Measurements from ENCODE around the gene C1QTNF1. TPM values are rescaled to one million over a fixed set of nuclear protein-coding genes. Genes with fewer than 3 reads are reported as not detected.

C1QTNF1 gene
- total RNA-seq, 2 donors from 2014 or later: 14.6 to 16.7 TPM

- DNase-seq: peak; percentile 23 to 24
- no peak for ATAC-seq
- intact Hi-C loops (cut with DNase I, micrococcal nuclease): no loop called here
Measured at GRCh38 chr17:79002796-79003593, 21.0 kb upstream of the C1QTNF1 start.

DNA sequence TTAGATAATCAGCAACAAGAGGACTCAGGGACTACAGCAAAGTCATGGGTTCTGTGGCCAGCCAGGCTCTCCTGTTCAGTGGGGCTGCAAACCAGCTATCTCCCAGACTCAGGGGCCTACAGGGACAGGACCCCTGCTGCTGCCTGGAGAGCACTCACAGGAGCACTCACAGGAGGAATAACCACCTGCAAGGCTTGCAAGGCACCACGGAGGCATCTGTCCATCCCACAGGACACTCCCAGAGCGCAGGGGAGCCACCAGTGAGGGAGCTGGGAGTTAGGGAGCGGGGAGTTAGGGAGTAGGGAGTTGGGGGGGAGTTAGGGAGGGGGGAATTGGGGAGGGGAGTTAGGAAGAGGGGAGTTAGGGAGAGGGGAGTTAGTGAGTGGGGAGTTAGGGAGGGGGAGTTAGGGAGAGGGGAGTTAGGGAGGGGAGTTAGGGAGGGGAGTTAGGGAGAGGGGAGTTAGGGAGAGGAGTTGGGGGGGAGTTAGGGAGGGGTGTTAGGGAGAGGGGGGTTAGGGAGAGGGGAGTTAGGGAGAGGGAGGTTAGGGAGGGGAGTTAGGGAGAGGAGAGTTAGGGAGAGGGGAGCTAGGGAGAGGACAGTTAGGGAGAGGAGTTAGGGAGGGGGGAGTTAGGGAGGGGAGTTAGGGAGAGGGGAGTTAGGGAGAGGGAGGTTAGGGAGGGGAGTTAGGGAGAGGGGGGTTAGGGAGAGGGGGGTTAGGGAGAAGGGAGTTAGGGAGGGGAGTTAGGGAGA is 20.1 kb upstream of the C1QTNF1 start:
- intact Hi-C loops (cut with DNase I, micrococcal nuclease): no loop called here
- peak; percentile 32 to 50 for DNase-seq
- no peak for ATAC-seq

DNA sequence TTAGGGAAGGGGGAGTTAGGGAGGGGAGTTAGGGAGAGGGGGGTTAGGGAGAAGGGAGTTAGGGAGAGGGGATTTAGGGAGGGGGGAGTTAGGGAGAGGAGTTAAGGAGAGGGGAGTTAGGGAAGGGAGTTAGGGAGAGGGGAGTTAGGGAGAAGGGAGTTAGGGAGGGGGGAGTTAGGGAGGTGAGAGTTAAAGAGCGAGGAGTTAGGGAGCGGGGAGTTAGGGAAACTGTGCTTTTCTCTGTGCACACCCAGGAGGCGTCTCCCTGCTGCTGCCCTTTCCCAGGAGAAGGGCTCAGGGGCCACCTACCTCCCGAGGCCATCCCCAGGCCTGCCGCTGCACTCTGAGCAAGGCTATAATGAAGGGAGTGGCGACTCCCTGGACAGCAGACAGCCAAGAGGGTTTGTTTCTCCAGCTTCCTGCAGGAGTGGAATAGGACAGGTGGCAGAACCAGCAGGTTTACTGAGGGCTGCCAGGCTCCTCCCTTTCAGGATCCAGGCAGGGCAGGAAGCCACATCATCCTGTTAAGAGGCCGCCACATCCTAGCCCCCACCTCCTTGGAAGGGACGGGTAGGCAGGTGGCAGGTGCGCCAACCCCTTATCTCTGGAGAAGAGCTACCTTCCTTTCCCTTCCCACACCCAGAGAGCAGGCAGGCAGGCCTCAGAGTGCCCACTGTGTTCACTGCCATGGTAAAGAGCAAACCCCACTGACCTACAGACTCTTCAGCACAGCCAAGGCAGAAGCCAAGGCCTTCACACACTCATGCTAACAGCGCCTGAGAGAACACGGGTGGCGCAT is 18.7 kb upstream of the C1QTNF1 start:
- ATAC-seq (peak; percentile 71), DNase-seq (peak; percentile 84 to 93)
- intact Hi-C loops (cut with DNase I, micrococcal nuclease): no loop called here

DNA sequence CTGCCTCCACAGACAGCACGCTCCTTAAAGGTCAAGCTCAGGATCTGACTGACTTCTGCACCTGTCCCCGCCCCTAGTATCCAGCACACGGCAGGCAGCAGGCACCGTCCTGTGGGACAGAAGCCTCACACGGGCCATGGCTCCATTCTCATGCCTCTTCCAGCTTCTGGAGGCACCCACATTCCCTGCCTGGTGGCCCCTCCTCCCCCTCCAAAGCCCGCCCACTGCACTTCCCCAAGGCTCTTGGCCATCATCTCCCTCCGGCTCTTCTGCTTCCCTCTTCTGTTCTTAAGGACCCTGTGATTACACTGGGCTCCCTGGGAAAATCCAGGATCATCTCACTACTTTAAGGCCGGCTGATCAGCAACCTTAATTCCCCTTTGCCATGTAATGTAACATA is 17.9 kb upstream of the C1QTNF1 start:
- DNase-seq (peak; percentile 64 to 67), ATAC-seq (peak; percentile 20)
- intact Hi-C loops (cut with DNase I, micrococcal nuclease): no loop called here

DNA sequence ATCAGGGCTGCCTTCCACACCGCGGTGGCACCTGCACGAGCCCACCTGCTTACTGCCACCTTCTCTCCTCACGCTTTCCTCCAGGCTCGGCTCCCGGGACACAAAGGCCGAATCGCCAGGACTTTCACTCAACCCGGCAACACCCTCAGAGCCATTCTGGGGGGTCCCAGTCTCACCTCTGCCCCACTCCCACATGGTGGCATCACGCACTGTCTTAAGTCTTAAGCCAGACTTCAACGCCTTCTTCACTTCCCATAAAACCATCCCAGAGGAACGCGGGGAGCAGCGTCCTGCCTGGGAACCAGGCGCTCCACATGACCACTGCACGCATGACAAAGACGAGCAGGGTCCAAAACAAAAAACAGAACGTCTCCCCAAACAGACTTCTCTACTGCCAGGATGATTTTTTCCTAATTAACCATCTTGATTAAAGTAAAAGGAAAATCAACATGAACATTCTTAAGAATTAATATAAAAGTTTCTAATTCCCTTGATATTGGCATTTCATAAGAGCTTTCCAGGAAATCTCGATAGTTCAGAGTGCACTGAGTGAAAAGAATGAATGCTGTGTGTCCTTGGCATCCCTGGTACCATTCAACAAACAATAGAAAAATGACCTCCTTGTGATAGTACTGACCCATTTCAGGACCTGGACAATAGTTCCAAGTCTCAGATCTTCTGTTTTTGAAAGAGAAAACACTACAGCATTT is 17.0 kb upstream of the C1QTNF1 start:
- ATAC-seq: no peak
- intact Hi-C loops (cut with DNase I, micrococcal nuclease): no loop called here
- DNase-seq: peak in 1 of 2 donors; percentile 18

GRCh38 chr17:79007504-79008381 is 16.2 kb upstream of the C1QTNF1 start:
- intact Hi-C loops (cut with DNase I, micrococcal nuclease): no loop called here
- peak; percentile 72 to 74 for DNase-seq
- peak; percentile 42 for ATAC-seq

DNA sequence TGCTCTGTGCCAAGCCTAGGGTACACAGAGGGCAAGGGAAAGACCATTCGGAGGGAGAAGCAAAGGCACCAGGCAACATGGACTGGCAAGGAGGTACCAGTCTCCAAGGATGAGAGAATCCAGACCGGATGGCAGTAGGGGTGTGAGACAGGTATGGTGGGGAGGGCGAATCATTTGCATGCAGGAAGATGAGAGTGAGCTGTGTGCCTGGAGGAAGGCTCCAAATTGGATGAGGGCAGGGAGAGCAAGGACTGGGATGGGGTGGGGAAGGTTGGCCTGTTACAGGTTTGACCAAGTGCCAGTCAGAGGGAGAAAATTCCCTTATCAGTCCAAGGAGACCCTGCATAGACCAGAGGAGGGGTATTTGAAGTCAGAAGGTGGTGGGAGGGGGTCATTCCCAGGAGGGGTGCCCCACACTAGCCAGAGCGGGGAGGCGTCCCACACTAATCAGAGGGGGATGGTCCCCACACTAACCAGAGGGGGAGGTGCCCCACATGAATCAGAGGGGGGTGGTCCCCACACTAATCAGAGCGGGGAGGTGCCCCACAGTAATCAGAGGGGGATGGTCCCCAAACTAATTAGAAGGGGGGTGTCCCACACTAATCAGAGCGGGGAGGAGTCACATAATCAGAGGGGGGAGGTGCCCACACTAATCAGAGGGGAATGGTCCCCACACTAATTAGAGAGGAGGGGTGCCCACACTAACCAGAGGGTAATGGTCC is 15.1 kb upstream of the C1QTNF1 start:
- peak; percentile 13 to 34 for DNase-seq
- intact Hi-C loops (cut with DNase I, micrococcal nuclease): no loop called here
- ATAC-seq: no peak

GRCh38 chr17:79009397-79010303 is 14.3 kb upstream of the C1QTNF1 start, which contains the start of gene CANT1:
Gene CANT1, minus strand, starts transcription at chr17:79009764. Its CDS starts 12,142 bp downstream, at chr17:78997622.
- ATAC-seq (peak; percentile 56), DNase-seq (peak; percentile 71 to 89)
- intact Hi-C loops (cut with DNase I, micrococcal nuclease): no loop called here

DNA sequence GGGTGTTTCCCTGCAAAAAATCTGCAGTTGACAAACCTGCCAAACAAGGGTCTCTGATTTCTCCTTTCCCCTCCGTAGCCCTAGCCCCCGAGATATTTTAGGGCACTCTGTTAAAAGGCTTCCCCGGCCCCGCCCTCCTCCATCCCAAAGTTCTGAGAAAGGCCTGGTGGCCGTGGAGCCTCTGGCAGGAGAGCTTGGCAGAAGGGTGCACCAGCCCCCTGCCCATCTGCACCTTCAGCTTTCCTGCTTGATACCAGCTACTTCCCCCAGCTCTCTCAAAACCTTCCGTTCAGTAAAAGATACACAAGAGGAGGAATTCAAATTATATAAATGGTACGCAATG is 13.7 kb upstream of the C1QTNF1 start:
- intact Hi-C loops (cut with DNase I, micrococcal nuclease): no loop called here
- no peak for DNase-seq
- ATAC-seq: no peak

DNA sequence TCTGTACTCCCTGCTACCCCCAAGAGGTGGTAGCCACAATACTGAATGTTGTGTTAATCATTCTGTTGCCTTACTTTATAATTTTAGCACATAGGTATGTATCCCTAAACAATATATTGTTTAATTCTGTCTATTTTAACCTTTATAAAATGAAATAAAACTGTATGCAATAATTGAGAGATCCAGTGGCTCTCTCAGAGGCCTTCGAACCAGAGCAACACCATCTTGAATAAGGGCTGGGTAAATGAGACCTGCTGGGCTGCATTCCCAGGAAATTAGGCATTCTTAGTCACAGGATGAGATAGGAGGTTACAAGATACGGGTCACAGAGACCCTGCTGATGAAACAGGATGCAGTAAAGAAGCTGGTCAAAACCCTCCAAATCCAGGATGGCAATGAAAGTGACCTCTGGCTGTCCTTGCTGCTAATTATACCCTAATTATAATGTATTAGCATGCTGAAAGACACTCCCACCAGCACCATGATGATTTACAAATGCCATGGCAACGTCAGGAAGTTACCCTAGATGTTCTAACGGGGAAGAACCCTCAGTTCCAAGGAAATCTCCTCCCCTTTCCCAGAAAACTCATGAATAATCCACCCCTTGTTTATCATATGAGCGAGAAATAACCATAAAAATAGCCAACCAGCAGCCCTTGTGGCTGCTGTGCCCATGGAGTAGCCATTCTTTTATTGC is 12.4 kb upstream of the C1QTNF1 start:
- intact Hi-C loops (cut with DNase I, micrococcal nuclease): no loop called here
- ATAC-seq: no peak
- no peak for DNase-seq

DNA sequence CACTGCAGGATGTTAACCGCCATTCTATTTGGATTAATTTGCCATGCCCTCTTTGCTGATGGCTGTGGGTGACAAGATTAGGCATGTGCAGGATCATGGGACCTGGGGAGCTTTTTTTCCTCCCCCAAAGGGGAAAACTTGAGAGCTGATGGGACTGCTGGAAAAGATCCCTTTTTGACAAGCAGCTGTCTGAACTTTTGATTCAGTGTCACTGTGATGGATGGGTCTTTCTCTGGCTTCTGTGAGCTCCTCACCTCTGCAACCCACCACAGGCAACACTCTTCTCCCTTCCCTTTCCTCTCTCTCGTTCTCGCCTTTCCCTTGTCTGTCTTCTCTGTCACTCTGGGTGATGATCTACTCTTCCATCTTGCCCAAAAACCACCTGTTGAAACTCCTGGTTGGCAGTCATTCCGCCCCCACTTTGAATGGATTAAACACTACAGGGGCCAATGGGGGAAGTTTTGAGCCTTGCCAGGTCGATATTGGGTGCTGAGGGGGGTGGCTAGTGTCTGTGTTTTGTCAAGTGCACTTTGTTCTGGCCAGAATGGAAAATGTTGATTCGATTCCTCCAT is 11.3 kb upstream of the C1QTNF1 start:
- no peak for DNase-seq
- no peak for ATAC-seq
- intact Hi-C loops (cut with DNase I, micrococcal nuclease): no loop called here

- no peak for ATAC-seq
- intact Hi-C loops (cut with DNase I, micrococcal nuclease): no loop called here
- no peak for DNase-seq
Measured at GRCh38 chr17:79014158-79014758, 9.7 kb upstream of the C1QTNF1 start.

DNA sequence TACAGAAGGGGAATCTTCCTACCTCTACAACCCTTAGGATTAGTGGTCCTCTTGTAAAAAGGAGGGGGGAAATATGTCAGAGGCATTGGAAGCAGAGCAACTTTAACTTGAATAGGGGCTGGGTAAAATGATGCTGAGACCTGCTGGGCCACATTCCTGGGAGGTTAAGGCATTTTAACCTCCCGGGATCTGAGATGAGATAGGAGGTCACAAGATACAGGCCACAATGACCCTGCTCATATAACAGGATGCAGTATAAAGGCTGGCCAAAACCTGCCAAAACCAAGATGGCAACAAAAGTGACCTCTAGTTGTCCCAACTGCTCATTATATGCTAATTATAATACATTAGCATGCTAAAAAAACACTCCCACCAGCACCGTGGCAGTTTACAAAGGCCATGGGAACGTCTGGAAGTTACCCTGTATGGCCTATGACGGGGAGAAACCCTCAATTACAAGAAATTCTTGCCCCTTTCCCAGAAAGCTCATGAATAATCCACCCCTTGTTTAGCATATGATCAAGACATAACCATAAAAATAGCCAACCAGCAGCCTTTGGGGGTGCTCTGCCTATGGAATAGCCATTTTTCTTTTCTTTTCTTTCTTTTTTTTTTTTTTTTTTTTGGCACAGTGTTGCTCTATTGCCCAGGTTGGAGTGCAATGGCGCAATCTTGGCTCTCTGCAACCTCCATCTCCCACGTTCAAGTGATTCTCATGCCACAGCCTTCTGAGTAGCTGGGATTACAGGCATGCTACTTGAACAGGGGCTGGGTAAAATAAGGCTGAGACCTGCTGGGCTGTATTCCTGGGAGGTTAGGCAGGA is 6.2 kb upstream of the C1QTNF1 start:
- peak in 1 of 2 donors; percentile 9 for DNase-seq
- no peak for ATAC-seq
- intact Hi-C loops (cut with DNase I, micrococcal nuclease): no loop called here

DNA sequence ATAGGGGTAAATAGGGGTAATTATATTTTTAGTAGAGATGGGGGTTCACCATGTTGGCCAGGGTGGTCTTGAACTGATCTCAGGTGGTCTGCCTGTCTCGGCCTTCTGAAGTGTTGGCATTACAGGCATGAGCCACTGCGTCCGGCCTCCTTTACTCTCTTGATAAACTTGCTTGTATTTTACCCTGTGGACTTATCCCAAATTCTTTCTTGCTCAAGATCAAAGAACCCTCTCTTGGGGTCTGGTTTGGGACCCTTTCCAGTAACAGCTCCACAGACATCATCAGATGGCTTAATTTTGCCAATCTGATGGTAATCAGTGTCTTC is 5.6 kb upstream of the C1QTNF1 start:
- intact Hi-C loops (cut with DNase I, micrococcal nuclease): no loop called here
- no peak for ATAC-seq
- peak in 1 of 2 donors; percentile 9 for DNase-seq

Data from left colon (tissue), 2 donors.